HG03342 (cell line): Measurements from ENCODE around the gene PLCD3.

Experiments used
- ATAC-seq: cut with Tn5 transposase; IDR thresholded peaks from one replicate; pipeline ENCODE4 v1.9.1; 2021; ENCODE audit warnings: mild to moderate bottlenecking, moderate library complexity; ENCODE audit not compliant: unreplicated experiment

The PLCD3 gene

GRCh38 chr17:45118691-45119090, 13.6 kb downstream of the PLCD3 start:
- no peak for ATAC-seq

- no peak for ATAC-seq
Measured at GRCh38 chr17:45117848-45118646, 14.3 kb downstream of the PLCD3 start.

GRCh38 chr17:45117334-45117733, 15.0 kb downstream of the PLCD3 start:
- ATAC-seq, result no peak

GRCh38 chr17:45116434-45117016, 15.8 kb downstream of the PLCD3 start:
- no peak for ATAC-seq

- no peak for ATAC-seq
Measured at GRCh38 chr17:45115871-45116270, 16.4 kb downstream of the PLCD3 start.

GRCh38 chr17:45115015-45115625, 17.2 kb downstream of the PLCD3 start:
- ATAC-seq, result no peak

GRCh38 chr17:45114117-45114932, 18.0 kb downstream of the PLCD3 start:
- no peak for ATAC-seq

GRCh38 chr17:45113424-45113754, 18.9 kb downstream of the PLCD3 start:
- ATAC-seq, result no peak

- ATAC-seq, result no peak
Measured at GRCh38 chr17:45112559-45113423, 19.5 kb downstream of the PLCD3 start.

GRCh38 chr17:45111850-45112249, 20.5 kb downstream of the PLCD3 start:
- no peak for ATAC-seq

GRCh38 chr17:45110676-45111611, 21.4 kb downstream of the PLCD3 start:
- ATAC-seq, result no peak

- ATAC-seq, result no peak
Measured at GRCh38 chr17:45108595-45109521, 23.5 kb downstream of the PLCD3 start.

- no peak for ATAC-seq
Measured at GRCh38 chr17:45108051-45108450, 24.3 kb downstream of the PLCD3 start.

GRCh38 chr17:45107293-45108010, 24.9 kb downstream of the PLCD3 start:
- ATAC-seq, result no peak

- no peak for ATAC-seq
Measured at GRCh38 chr17:45106582-45106981, 25.7 kb downstream of the PLCD3 start.

- no peak for ATAC-seq
Measured at GRCh38 chr17:45106096-45106495, 26.2 kb downstream of the PLCD3 start.

- ATAC-seq, result no peak
Measured at GRCh38 chr17:45104907-45105624, 27.2 kb downstream of the PLCD3 start.
